ENCODE results near the gene ACAP2.
"Not testable (repeated sequence)": the region's sequence is repeated elsewhere in the genome, so short reads cannot be mapped to it uniquely, and the experiment has no call there.

Gene ACAP2

GRCh38 chr3:195384952-195385351 is 57.9 kb downstream of the ACAP2 start:
- FAIRE-seq = no peak

- no peak for FAIRE-seq
These were observed 70.6 kb downstream of the ACAP2 start for GRCh38 chr3:195372220-195372619.

- no peak for FAIRE-seq
These were observed 76.5 kb downstream of the ACAP2 start for GRCh38 chr3:195366200-195366925.

GRCh38 chr3:195365371-195365770 is 77.4 kb downstream of the ACAP2 start:
- FAIRE-seq = no peak

DNA sequence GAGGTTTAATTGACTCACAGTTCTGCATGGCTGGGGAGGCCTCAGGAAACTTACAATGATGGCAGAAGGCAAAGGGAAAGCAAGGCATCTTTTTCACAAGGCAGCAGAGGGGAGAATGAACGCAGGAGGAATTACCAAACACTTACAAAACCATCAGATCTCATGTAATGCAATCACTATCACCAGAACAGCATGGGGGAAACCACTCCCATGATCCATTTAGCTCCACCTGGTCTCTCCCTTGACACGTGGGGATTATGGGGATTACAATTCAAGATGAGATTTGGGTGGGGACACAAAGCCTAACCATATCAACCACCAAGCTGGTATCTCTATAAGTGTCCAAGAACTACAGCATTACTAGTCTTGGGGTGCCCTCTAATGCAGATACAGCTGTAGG is 85.0 kb downstream of the ACAP2 start:
- FAIRE-seq = not testable (repeated sequence)

- no peak for FAIRE-seq
These were observed 86.4 kb downstream of the ACAP2 start for GRCh38 chr3:195356151-195357086.

GRCh38 chr3:195354009-195354408 is 88.8 kb downstream of the ACAP2 start:
- not testable (repeated sequence) for FAIRE-seq

- FAIRE-seq = no peak
These were observed 89.8 kb downstream of the ACAP2 start for GRCh38 chr3:195352895-195353488.

GRCh38 chr3:195348426-195349115 is 94.2 kb downstream of the ACAP2 start:
- no peak for FAIRE-seq

DNA sequence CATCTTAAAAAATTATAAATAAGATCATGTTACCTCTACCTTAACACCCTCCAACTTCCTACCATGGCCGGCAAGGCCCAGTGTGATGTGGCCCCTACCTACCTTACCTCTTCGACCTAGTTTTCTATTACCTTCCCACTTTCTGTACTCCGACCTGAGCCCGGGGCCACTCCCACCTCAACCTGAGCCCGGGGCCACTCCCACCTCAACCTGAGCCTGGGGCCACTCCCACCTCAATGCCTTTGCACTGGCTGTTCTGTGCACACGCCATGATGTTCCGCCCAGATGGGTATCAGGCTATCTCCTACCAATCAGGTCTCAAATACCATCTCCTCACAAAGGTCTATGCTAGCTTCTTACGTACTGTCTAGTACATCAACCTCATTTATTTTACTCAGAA is 105.1 kb downstream of the ACAP2 start:
- no peak for FAIRE-seq

DNA sequence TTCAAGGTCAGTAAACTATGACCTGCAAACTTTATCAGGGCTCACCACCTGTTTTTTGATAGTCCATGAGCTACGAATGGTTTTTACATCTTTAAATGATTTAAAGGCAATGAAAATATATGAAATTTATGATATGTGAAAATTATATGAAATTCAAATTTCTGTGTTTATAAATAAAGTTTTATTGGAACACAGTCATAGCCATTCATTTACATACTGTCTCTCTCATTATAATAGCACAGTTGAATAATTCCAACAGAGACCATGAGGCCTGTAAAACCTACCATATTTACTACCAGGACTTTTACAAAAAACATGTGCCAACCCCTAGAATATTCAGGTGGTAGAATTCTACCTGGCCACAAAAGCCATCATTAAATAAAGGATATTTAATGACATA is 107.9 kb downstream of the ACAP2 start:
- FAIRE-seq = no peak

GRCh38 chr3:195319060-195319459 is 123.8 kb downstream of the ACAP2 start:
- no peak for FAIRE-seq

- FAIRE-seq = no peak
These were observed 130.1 kb downstream of the ACAP2 start for GRCh38 chr3:195312714-195313113.

DNA sequence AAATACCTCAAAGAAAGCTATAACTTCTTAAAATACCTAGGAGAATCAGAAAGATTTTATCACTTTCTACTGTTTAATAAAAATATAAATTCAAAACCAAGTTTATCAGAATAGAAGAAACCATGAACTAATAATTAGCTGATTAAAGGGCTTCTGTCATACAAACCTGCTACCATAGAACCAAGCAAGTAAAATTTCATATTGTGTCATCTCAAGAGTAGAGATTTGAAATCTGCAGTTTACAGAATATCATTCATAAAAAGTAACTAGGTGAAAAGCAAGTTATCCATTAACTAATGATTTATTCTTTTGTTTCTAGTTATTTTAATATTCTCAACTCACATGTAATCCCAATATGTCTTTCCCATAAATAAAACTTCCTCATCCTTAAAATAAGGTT is 135.1 kb downstream of the ACAP2 start:
- FAIRE-seq = no peak

GRCh38 chr3:195306369-195306768 is 136.5 kb downstream of the ACAP2 start:
- FAIRE-seq = no peak

DNA sequence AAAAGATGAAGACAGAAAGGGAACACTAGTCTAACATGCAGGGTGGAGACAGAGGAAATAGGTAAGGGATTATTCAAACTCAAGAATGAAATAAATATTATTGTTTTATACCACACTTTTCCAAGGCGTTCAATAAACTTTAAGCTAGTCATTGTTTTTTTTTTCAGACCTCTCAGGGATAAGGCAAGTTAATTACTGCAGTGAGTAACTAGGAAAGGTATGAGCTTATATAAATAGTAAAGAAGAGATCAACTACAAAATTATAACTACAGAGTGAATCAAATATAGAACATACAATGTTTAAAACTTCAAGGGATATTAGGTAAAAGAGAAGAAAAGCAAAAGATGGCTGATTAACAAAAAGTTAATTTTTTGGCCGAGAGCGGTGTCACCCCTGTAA is 140.4 kb downstream of the ACAP2 start:
- no peak for FAIRE-seq

DNA sequence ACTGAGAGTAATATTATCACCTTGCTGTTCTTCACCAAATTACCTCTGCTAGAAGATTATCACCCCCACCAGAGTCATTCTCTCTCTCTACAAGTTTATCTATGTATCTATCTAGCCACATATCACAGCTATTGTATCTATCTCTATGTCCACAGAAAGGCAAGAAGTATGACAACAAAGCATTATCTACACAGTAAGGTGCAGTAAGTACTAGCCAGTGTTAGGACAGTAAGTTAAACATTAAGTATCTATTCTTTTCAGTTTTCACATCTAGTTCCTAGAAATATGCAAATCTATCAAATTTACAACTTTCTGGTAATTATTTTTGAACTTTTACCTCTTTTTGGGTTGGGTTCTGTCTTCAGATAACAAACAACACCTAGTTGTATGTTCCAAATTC is 145.4 kb downstream of the ACAP2 start:
- no peak for FAIRE-seq

DNA sequence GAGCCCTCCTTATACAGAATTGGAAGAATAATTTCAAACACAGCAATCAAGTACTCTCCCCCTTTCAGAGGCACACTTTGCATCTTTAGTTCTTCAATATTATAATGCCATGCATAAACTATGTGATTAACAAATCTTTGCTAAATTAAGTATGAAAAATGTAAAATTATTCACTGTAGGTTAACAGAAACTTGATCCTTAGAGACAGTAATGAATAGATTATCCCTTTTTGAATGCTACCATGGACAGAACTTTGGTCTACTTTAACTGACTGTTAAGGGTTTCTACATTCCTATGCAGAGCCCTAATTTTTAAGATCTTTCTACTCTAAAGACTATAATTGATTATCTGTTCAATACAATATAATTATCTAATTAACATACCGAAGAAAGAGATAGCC is 146.2 kb downstream of the ACAP2 start:
- no peak for FAIRE-seq

GRCh38 chr3:195291121-195291520 is 151.7 kb downstream of the ACAP2 start:
- no peak for FAIRE-seq

- not testable (repeated sequence) for FAIRE-seq
These were observed 152.2 kb downstream of the ACAP2 start for GRCh38 chr3:195290643-195291042.

DNA sequence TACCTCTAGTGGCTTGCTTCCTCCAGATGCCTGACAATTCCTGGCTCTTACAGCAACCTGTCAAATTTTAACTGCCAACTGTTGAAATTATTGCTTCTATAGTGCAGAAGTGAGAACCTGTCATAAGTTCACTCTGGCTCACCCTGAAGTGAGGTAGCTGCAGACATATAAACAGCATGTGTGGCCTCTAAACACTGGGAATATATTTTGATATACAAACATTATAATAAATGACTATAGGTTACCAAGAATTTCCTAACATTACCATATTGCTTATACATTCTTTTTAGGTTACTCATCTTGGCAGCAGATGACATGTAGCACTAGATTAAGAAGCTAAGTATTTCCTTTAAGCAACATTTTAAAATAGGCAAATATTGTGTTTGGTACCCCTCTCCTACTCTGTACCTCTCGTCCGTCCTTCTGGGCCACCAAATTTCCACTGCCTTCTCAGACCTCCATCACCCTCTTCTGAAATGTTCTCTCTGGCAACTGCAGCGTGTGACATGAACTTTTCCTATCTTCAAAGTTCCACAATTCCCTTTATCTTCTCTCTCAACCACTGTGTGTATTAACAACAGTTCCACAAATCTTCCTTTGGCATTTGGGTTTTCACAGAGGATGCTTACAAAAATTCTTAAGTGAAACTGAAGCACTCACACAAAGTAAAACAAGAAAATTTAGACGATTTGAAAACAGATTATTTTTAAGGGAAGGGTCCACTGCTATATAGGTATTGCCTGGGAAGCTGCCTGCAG is 156.5 kb downstream of the ACAP2 start:
- no peak for FAIRE-seq

DNA sequence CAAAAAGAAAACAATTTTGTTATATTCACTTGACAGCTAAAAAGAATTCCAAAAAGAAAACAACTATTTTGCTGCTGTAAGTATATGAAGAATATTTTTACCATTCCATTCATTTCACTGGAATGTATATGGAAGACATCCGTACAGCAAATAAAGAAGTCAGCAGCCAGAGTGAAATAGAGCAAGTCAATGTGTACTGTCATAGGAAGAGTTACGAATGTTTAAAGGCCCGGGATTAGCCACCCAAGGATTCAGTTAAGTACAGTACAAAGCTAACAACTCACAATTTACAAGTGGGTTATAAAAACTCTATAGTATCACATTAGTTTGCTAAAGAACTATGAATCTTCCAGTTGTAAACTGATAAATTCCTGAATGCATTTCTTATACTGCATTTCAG is 157.4 kb downstream of the ACAP2 start:
- no peak for FAIRE-seq
